ENCODE results near the gene PSMD5.

DNA sequence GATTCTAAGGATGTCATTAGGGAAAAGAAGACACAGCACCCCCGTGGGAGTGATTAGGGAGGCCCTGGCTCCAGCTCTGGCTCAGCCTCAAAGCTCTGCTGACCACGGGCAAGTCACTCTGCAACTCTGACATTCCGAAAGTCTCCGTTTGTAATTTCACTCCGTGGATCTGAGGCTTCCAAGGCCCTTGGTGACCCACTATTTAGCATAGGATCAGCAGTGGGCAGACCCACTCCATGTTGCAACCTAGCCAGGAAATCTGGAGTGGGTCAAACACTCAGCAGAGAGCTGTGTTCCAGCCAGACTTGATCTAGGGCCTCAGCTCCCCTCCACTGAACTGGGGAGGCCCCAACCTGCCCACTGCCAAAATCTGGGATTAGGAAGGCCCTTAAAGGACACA, 22.5 kb upstream of the PSMD5 start:
- TF ChIP-seq, protein P1, sequence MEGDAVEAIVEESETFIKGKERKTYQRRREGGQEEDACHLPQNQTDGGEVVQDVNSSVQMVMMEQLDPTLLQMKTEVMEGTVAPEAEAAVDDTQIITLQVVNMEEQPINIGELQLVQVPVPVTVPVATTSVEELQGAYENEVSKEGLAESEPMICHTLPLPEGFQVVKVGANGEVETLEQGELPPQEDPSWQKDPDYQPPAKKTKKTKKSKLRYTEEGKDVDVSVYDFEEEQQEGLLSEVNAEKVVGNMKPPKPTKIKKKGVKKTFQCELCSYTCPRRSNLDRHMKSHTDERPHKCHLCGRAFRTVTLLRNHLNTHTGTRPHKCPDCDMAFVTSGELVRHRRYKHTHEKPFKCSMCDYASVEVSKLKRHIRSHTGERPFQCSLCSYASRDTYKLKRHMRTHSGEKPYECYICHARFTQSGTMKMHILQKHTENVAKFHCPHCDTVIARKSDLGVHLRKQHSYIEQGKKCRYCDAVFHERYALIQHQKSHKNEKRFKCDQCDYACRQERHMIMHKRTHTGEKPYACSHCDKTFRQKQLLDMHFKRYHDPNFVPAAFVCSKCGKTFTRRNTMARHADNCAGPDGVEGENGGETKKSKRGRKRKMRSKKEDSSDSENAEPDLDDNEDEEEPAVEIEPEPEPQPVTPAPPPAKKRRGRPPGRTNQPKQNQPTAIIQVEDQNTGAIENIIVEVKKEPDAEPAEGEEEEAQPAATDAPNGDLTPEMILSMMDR (IDR thresholded peaks at IDR 0.05; ENCODE audit: insufficient read depth, low read length, poor library complexity, severe bottlenecking), result no peak
- no peak for TF ChIP-seq EZH2phosphoT487 (conservative IDR thresholded peaks at IDR 0.05; ENCODE audit: low read length)

All from SU-DHL-6 (cell line).